Lower leg skin (tissue), 3 donors: ENCODE measurements around the gene DAGLA.

ENCODE experiments used
- CTCF ChIP-seq, 3 donors: fragments of 450-650 bp; IDR thresholded peaks; one replicate each; pipeline ENCODE4 v1.5.1; 2016; ENCODE audit warnings: antibody characterized with exemption in 3 of 3, mild to moderate bottlenecking in 3 of 3, moderate library complexity in 2 of 3
- POLR2A ChIP-seq, 2 donors: fragments of 450-650 bp; IDR thresholded peaks; one replicate each; pipeline ENCODE4 v1.6.1; 2016 to 2017; ENCODE audit warnings: antibody characterized with exemption in 2 of 2, mild to moderate bottlenecking in 1 of 2, moderate library complexity in 1 of 2

- TF ChIP-seq POLR2A (IDR thresholded peaks at IDR 0.05) (no peak), CTCF (IDR thresholded peaks at IDR 0.05) (no peak)
These were observed 65.7 kb downstream of the DAGLA start for GRCh38 chr11:61745781-61746441.
